H1 (cell line): Measurements from ENCODE around the gene SMG7. TPM values are rescaled to one million over a fixed set of nuclear protein-coding genes. Genes with fewer than 3 reads are reported as not detected.

Experiments
- CBX8 ChIP-seq: fragments of 300-800, 300-1000 bp; sonication (generic); IDR thresholded peaks from 2 replicates; pipeline ENCODE4 v1.7.1; 2016; ENCODE audit warnings: low read depth, low read length, borderline replicate concordance
- CHD2 ChIP-seq: IDR thresholded peaks from 2 replicates; pipeline ENCODE4 v1.6.1; 2012; ENCODE audit warnings: low read length, improper control_type of control experiment
- GTF2F1 ChIP-seq: IDR thresholded peaks from 2 replicates; pipeline ENCODE4 v1.6.1; 2012; ENCODE audit warnings: low read depth, low read length, improper control_type of control experiment, borderline replicate concordance
- MAX ChIP-seq: IDR thresholded peaks from 2 replicates; pipeline ENCODE4 v1.6.1; 2012; ENCODE audit warnings: inconsistent platforms
- USF2 ChIP-seq: IDR thresholded peaks from 2 replicates; pipeline ENCODE4 v1.6.1; 2011; ENCODE audit warnings: low read length, improper control_type of control experiment
- polyA plus RNA-seq, 7 experiments: library from polyadenylated mRNA; depleted of rRNA in 3 of 7; stranded (reverse) in 5 of 7; unstranded in 2 of 7; fragments of >200 nt in 5 of 7; fragments of 200-250 nt in 2 of 7; gene quantifications; 1 replicate in 5 of 7; 2 replicates in 1 of 7; 4 replicates in 1 of 7; pipeline versions ENCODE4 v1.2.1 to v1.2.3, GENCODE V29; 2011 to 2013; ENCODE audit warnings: missing spikeins in 2 of 7, mixed read lengths in 2 of 7
- total RNA-seq: library from RNA; stranded (reverse); fragmentation: NEBNext Ultra II Directional; extraction: Animal tissue kit (Norgen Biotek cat#: 25700); gene quantifications from 2 replicates; pipeline ENCODE4 v1.2.1, GENCODE V29; 2021

SMG7 gene
- total and polyA plus RNA-seq, 2 of the 8 experiments (the other 6 are each of a cell fraction or from before 2014, with no cell fraction given): 39.3 to 65.6 TPM

- no peak for TF ChIP-seq GTF2F1
- TF ChIP-seq CBX8: no peak
- no peak for TF ChIP-seq CHD2
- no peak for TF ChIP-seq MAX
- no peak for TF ChIP-seq USF2
Observed at GRCh38 chr1:183600634-183601033, 128.3 kb downstream of the SMG7 start (continued).
